K562 (cell line): ENCODE data around the gene CRYGB. TPM values are rescaled to one million over a fixed set of nuclear protein-coding genes. Genes with fewer than 3 reads are reported as not detected.
A peak's percentile ranks its signal among the peaks of the same experiment; 100 is the strongest.

Experiments used
- ATAC-seq: fragments of 200-7000 bp; cut with Tn5 transposase; 3 replicates; pipeline ENCODE4 v1.9.1; 2020; ENCODE audit warnings: moderate library complexity
- BruUV-seq: library from RNA; stranded (reverse); fragments of 400-500 nt; replicated peaks from 2 replicates; lab custom pipeline; 2021; lab: Mats Ljungman, UMichigan
- CTCF ChIA-PET: fragments of 300-600 bp; formaldehyde crosslinking; extraction: SDS; loops from one replicate; lab custom pipeline; 2021; ENCODE audit warnings: low intra/inter-chr PET ratio; lab: Yijun Ruan, JAX
- POLR2A ChIA-PET: fragments of 300-600, 350-650 bp; sonication (Branson Sonifier 250); formaldehyde crosslinking; extraction: SDS; loops from one replicate; lab custom pipeline; 2021; ENCODE audit warnings: antibody characterized with exemption, inconsistent platforms; lab: Yijun Ruan, JAX
- DNase-seq, 4 experiments: peaks; one replicate each; pipeline versions ENCODE4 v3.0.0 to v3.0.0-alpha.2; 2011 to 2018; ENCODE audit warnings: low spot score in 3 of 4, mixed read lengths in 3 of 4; ENCODE audit errors: extremely low read depth in 1 of 4
- FAIRE-seq: peaks from 2 replicates; lab custom pipeline; 2011; peaks lifted over from hg19 to GRCh38; lab: Jason Lieb, UNC
- H2AFZ ChIP-seq: 2 replicates; pipeline ENCODE4 v1.6.0; 2011; ENCODE audit warnings: low read depth, low read length, control low read depth, inconsistent platforms
- H3K27ac ChIP-seq: fragments of 200-600 bp; 3 replicates; pipeline ENCODE4 v1.8.0; 2011; ENCODE audit warnings: low read depth, mild to moderate bottlenecking, control low read depth, inconsistent platforms, low read length, moderate library complexity, mixed read lengths; ENCODE audit errors: extremely low read depth
- H3K27me3 ChIP-seq, 2 experiments: fragments of 300-600 bp in 1 of 2; 2 replicates in 1 of 2; 3 replicates in 1 of 2; pipeline versions ENCODE4 v1.6.0 to v1.8.0; 2011; ENCODE audit warnings: inconsistent platforms in 2 of 2, low read length in 2 of 2, mild to moderate bottlenecking in 1 of 2, mixed read lengths in 1 of 2, moderate library complexity in 1 of 2; ENCODE audit not compliant: control insufficient read depth in 2 of 2, insufficient read depth in 2 of 2
- H3K36me3 ChIP-seq: fragments of 300-600 bp; 3 replicates; pipeline ENCODE4 v1.8.0; 2011; ENCODE audit warnings: mild to moderate bottlenecking, low read length, inconsistent platforms; ENCODE audit not compliant: control insufficient read depth, insufficient read depth
- H3K4me1 ChIP-seq, 2 experiments: fragments of 200-600 bp in 1 of 2; replicated peaks in 1 of 2; 2 replicates in 1 of 2; 3 replicates in 1 of 2; pipeline versions ENCODE4 v1.5.1 to v1.8.0; 2011; ENCODE audit warnings: inconsistent platforms in 2 of 2, low read length in 2 of 2, mild to moderate bottlenecking in 1 of 2, mixed read lengths in 1 of 2, moderate library complexity in 1 of 2; ENCODE audit not compliant: control insufficient read depth in 2 of 2, insufficient read depth in 2 of 2
- H3K4me2 ChIP-seq: 2 replicates; pipeline ENCODE4 v1.6.1; 2011; ENCODE audit warnings: low read length, control low read depth, inconsistent platforms, mixed read lengths; ENCODE audit not compliant: insufficient read depth
- H3K4me3 ChIP-seq: fragments of 200-600 bp; sonication (generic), shearing (Covaris generic); 2 replicates; pipeline ENCODE4 v1.5.1; 2016; ENCODE audit warnings: control low read depth, inconsistent platforms
- H3K79me2 ChIP-seq: fragments of 200-600 bp; 3 replicates; pipeline ENCODE4 v1.8.0; 2011; ENCODE audit warnings: low read length, inconsistent platforms; ENCODE audit not compliant: control insufficient read depth, insufficient read depth
- H3K9ac ChIP-seq, 2 experiments: 2 replicates each; pipeline versions ENCODE4 v1.6.0 to v1.6.1; 2011; ENCODE audit warnings: low read depth in 2 of 2, low read length in 2 of 2, control low read depth in 1 of 2, inconsistent platforms in 1 of 2, mild to moderate bottlenecking in 1 of 2, mixed read lengths in 1 of 2; ENCODE audit not compliant: insufficient read depth in 1 of 2
- H3K9me1 ChIP-seq: one replicate; pipeline ENCODE4 v1.6.0; 2011; ENCODE audit warnings: inconsistent platforms, mild to moderate bottlenecking, low read length, moderate library complexity; ENCODE audit not compliant: control insufficient read depth, insufficient read depth
- H3K9me3 ChIP-seq: replicated peaks from 2 replicates; pipeline ENCODE4 v1.5.1; 2011; ENCODE audit warnings: low read depth, low read length, inconsistent platforms; ENCODE audit not compliant: control insufficient read depth, insufficient read depth
- H4K20me1 ChIP-seq: replicated peaks from 2 replicates; pipeline ENCODE4 v1.6.1; 2011; ENCODE audit warnings: low read length, inconsistent platforms, mixed read lengths; ENCODE audit not compliant: control insufficient read depth, insufficient read depth
- JUND ChIP-seq, 2 experiments: IDR thresholded peaks; 2 replicates in 1 of 2; 3 replicates in 1 of 2; pipeline ENCODE4 v1.6.1; 2011; ENCODE audit warnings: borderline replicate concordance in 2 of 2, low read depth in 2 of 2, low read length in 2 of 2, improper control_type of control experiment in 1 of 2, missing biosample characterization in 1 of 2, missing genetic modification characterization in 1 of 2, missing genetic modification reagents in 1 of 2
- NCOR1 ChIP-seq: fragments of 450-650 bp; IDR thresholded peaks from 2 replicates; pipeline ENCODE4 v1.6.1; 2016; ENCODE audit warnings: mild to moderate bottlenecking, moderate library complexity
- RBM25 ChIP-seq: fragments of 200-400 bp; formaldehyde crosslinking; IDR thresholded peaks from 2 replicates; pipeline ENCODE4 v1.6.1; 2018; ENCODE audit warnings: low read length, low read depth, moderate library complexity; ENCODE audit not compliant: severe bottlenecking
- YBX1 ChIP-seq: fragments of 450-650 bp; IDR thresholded peaks from 2 replicates; pipeline ENCODE4 v1.7.1; 2016; ENCODE audit warnings: mild to moderate bottlenecking
- ZNF146 ChIP-seq: IDR thresholded peaks from one replicate; pipeline ENCODE4 v1.6.1; 2018; ENCODE audit warnings: missing compliant biosample characterization; ENCODE audit not compliant: unreplicated experiment
- ZNF830 ChIP-seq: fragments of 250-450 bp; sonication (Bioruptor Pico); IDR thresholded peaks from 2 replicates; pipeline ENCODE4 v1.5.0; 2021; ENCODE audit warnings: mild to moderate bottlenecking
- WGBS: fragments of 100-300 bp; shearing (Covaris generic); methylation state at CpG from one replicate; pipeline ENCODE4 v1.1.6; 2016; ENCODE audit warnings: low coverage, mixed read lengths; ENCODE audit not compliant: insufficient coverage; ENCODE audit errors: missing lambda C conversion rate; 5-methylcytosine and 5-hydroxymethylcytosine counted together
- in situ Hi-C: fragments of 300-500 bp; cut with MboI; formaldehyde crosslinking; loops from 4 replicates; pipeline ENCODE4 v1.15.0; 2018; ENCODE audit warnings: inconsistent platforms, mixed read lengths
- intact Hi-C: fragments of 100-400 bp; cut with micrococcal nuclease; formaldehyde crosslinking; loops from 2 replicates; pipeline ENCODE4 v1.14.2; 2022
- polyA plus RNA-seq, 8 experiments: library from polyadenylated mRNA; depleted of rRNA in 4 of 8; stranded (reverse) in 5 of 8; unstranded in 3 of 8; fragments of >200 nt; fragmentation: Nextera tagmentation in 2 of 8; fragmentation: Illumina TruSeq in 1 of 8; extraction: Ambion mirVana in 2 of 8; extraction: Trizol in 1 of 8; gene quantifications; 2 replicates each; pipeline versions ENCODE4 v1.2.1 to v1.2.3, GENCODE V29; 2011 to 2014; ENCODE audit warnings: inconsistent platforms in 1 of 8, missing spikeins in 1 of 8
- total RNA-seq, 7 experiments: library from RNA; depleted of rRNA in 6 of 7; stranded (reverse); fragments of >200 nt in 6 of 7; fragmentation: Illumina TruSeq in 2 of 7; extraction: Trizol in 2 of 7; gene quantifications; 2 replicates each; pipeline versions ENCODE4 v1.2.1 to v1.2.3, GENCODE V29; 2011 to 2021; ENCODE audit warnings: low replicate concordance in 1 of 7

Gene CRYGB
- total and polyA plus RNA-seq, 9 of the 15 experiments (the other 6 are each of a cell fraction or from before 2014, with no cell fraction given): not detected

- TF ChIP-seq JUND (IDR thresholded peaks at IDR 0.05; ENCODE audit: borderline replicate concordance, low read depth, low read length) (no peak), JUND (tag; IDR thresholded peaks at IDR 0.05; ENCODE audit: borderline replicate concordance, low read depth, low read length) (no peak), YBX1 (no peak)
Observed at GRCh38 chr2:208128136-208128535, 17.8 kb downstream of the CRYGB start (continued).

GRCh38 chr2:208127090-208127489, 18.9 kb downstream of the CRYGB start:
- Histone ChIP-seq H3K4me2 (no peak overlapping the region), H4K20me1 (no peaks in the 10 kb centered on the region), H3K9me1 (no peaks in the 10 kb centered on the region), H3K4me3 (no peak overlapping the region), H3K9ac (no peak overlapping the region), H2AFZ (no peak overlapping the region), H3K79me2 (no peaks in the 10 kb centered on the region), H3K36me3 (no peaks in the 10 kb centered on the region), H3K27me3 (no peaks in the 10 kb centered on the region; a peak in 1 of 5 replicates), H3K27ac (no peak overlapping the region), H3K9me3 (no peaks in the 10 kb centered on the region), H3K4me1 (no peaks in the 10 kb centered on the region; a peak in 1 of 5 replicates)
- FAIRE-seq (no peak), DNase-seq (no peak), ATAC-seq (no peak)
- ChIA-PET CTCF (no interaction called here), POLR2A (no interaction called here)
- BruUV-seq: no TSS peak
- 19% methylated on average over 4 of the region's 4 CpGs for WGBS
- TF ChIP-seq ZNF146 (CRISPR knock-in tag) (peak; percentile 65), NCOR1 (no peak), ZNF830 (CRISPR knock-in tag) (no peak), RBM25 (no peak)
- intact Hi-C loops: no loop called here
- in situ Hi-C loops: no loop called here
